22Rv1 (cell line): ENCODE measurements around the gene SPECC1.

Experiments
- ZFX ChIP-seq: fragments of 450-650 bp; IDR thresholded peaks from 2 replicates; pipeline ENCODE4 v1.6.1; 2017; ENCODE audit warnings: antibody characterized with exemption, borderline replicate concordance
- TF ChIP-seq, protein P1 (sequence below): fragments of 450-650 bp; IDR thresholded peaks from 2 replicates; pipeline ENCODE4 v1.5.1; 2017; ENCODE audit warnings: mild to moderate bottlenecking

DNA sequence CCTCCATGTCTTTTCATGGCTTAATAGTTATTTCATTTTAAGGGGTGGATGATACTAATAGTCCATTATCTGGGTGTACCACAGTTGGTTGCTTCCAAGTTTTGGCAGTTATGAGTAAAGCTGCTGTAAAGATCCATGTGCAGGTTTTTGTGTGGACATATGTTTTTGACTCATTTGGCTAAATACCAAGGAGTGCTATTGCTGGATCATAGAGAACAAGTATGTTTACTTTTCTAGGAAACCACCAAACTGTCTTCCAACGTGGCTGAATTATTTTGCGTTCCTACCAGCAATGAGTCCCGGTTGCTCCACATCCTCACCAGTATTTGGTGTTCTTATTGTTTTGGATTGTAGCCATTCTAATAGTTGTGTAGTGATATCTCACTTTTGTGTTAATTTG is 181.9 kb downstream of the SPECC1 start:
- TF ChIP-seq, protein P1, sequence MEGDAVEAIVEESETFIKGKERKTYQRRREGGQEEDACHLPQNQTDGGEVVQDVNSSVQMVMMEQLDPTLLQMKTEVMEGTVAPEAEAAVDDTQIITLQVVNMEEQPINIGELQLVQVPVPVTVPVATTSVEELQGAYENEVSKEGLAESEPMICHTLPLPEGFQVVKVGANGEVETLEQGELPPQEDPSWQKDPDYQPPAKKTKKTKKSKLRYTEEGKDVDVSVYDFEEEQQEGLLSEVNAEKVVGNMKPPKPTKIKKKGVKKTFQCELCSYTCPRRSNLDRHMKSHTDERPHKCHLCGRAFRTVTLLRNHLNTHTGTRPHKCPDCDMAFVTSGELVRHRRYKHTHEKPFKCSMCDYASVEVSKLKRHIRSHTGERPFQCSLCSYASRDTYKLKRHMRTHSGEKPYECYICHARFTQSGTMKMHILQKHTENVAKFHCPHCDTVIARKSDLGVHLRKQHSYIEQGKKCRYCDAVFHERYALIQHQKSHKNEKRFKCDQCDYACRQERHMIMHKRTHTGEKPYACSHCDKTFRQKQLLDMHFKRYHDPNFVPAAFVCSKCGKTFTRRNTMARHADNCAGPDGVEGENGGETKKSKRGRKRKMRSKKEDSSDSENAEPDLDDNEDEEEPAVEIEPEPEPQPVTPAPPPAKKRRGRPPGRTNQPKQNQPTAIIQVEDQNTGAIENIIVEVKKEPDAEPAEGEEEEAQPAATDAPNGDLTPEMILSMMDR: no peak
- no peak for TF ChIP-seq ZFX
